Adrenal gland (tissue), 5 donors: ENCODE results near the gene KNTC1.

Experiments used
- POLR2A ChIP-seq, 2 donors: fragments of 450-650 bp; IDR thresholded peaks; one replicate each; pipeline ENCODE4 v1.6.1; 2017; ENCODE audit warnings: antibody characterized with exemption in 2 of 2, mild to moderate bottlenecking in 2 of 2, moderate library complexity in 1 of 2
- TF ChIP-seq, protein P1 (sequence below), 6 experiments: fragments of 450-650 bp in 4 of 6; fragments of 200-600 bp in 2 of 6; sonication (generic) in 1 of 6; IDR thresholded peaks; 1 replicate in 5 of 6; 2 replicates in 1 of 6; pipeline versions ENCODE4 v1.5.1 to v1.8.0; 2016 to 2021; ENCODE audit warnings: antibody characterized with exemption in 6 of 6, mild to moderate bottlenecking in 2 of 6, moderate library complexity in 1 of 6
- donor health status: DM: no; HTN: no; CAD: no.

- TF ChIP-seq POLR2A (IDR thresholded peaks at IDR 0.05) = no peak
- TF ChIP-seq, protein P1, sequence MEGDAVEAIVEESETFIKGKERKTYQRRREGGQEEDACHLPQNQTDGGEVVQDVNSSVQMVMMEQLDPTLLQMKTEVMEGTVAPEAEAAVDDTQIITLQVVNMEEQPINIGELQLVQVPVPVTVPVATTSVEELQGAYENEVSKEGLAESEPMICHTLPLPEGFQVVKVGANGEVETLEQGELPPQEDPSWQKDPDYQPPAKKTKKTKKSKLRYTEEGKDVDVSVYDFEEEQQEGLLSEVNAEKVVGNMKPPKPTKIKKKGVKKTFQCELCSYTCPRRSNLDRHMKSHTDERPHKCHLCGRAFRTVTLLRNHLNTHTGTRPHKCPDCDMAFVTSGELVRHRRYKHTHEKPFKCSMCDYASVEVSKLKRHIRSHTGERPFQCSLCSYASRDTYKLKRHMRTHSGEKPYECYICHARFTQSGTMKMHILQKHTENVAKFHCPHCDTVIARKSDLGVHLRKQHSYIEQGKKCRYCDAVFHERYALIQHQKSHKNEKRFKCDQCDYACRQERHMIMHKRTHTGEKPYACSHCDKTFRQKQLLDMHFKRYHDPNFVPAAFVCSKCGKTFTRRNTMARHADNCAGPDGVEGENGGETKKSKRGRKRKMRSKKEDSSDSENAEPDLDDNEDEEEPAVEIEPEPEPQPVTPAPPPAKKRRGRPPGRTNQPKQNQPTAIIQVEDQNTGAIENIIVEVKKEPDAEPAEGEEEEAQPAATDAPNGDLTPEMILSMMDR (IDR thresholded peaks at IDR 0.05) = no peak
Measured at GRCh38 chr12:122563361-122563760, 36.3 kb downstream of the KNTC1 start.
